ENCODE data around the gene FXYD6.

DNA sequence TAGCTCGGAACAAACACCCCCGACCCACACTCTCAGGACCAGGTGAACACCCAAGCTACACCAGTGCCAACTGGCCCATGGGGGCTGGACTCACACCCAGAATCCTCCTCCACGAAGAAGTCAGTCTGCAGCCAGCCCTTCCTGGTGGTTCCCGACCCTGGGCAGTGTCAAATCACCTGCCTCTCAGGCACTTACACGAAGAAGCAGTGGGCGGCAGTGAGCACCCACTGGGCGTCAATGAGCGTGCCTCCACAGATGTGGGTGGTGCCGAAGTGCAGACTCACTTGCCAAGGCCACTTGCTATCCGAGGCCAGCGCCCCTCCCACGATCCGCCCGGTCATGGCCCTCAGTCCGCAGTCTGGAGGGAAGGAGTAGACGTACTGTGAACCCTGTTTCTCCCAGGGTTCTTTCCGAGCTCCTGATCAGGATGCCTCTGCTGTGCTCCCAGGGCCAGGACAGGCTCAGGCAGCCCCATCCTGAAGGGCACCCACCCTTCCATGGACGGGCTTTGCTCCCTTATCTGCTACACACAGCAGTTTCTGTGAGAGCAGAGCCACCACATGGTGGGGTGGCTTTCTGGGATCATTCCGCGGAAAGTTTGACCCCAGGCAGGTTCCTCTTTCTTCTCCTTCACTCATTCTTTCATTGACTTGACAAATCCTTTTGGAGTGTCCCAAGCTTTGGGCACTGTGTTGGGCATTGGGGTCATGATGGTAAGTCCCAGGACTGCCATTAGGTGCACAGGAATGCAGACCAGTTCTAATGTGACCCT is 33.3 kb upstream of the FXYD6 start:
- TF ChIP-seq, protein P1, sequence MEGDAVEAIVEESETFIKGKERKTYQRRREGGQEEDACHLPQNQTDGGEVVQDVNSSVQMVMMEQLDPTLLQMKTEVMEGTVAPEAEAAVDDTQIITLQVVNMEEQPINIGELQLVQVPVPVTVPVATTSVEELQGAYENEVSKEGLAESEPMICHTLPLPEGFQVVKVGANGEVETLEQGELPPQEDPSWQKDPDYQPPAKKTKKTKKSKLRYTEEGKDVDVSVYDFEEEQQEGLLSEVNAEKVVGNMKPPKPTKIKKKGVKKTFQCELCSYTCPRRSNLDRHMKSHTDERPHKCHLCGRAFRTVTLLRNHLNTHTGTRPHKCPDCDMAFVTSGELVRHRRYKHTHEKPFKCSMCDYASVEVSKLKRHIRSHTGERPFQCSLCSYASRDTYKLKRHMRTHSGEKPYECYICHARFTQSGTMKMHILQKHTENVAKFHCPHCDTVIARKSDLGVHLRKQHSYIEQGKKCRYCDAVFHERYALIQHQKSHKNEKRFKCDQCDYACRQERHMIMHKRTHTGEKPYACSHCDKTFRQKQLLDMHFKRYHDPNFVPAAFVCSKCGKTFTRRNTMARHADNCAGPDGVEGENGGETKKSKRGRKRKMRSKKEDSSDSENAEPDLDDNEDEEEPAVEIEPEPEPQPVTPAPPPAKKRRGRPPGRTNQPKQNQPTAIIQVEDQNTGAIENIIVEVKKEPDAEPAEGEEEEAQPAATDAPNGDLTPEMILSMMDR (IDR thresholded peaks at IDR 0.05) = no peak
- TF ChIP-seq RCOR1 (IDR thresholded peaks at IDR 0.05; ENCODE audit: low read length) (no peak), YY1 (IDR thresholded peaks at IDR 0.05; ENCODE audit: low read depth) (no peak), TAF1 (IDR thresholded peaks at IDR 0.05; ENCODE audit: borderline replicate concordance, low read depth, low read length) (no peak), RFX5 (IDR thresholded peaks at IDR 0.05; ENCODE audit: low read length) (no peak), POLR2AphosphoS5 (IDR thresholded peaks at IDR 0.05; ENCODE audit: low read depth, low read length) (no peak), CHD2 (IDR thresholded peaks at IDR 0.05; ENCODE audit: low read length, partially characterized antibody) (no peak), EZH2phosphoT487 (IDR thresholded peaks at IDR 0.05; ENCODE audit: borderline replicate concordance, low read depth) (no peak)
- TF ChIP-seq, protein P2, sequence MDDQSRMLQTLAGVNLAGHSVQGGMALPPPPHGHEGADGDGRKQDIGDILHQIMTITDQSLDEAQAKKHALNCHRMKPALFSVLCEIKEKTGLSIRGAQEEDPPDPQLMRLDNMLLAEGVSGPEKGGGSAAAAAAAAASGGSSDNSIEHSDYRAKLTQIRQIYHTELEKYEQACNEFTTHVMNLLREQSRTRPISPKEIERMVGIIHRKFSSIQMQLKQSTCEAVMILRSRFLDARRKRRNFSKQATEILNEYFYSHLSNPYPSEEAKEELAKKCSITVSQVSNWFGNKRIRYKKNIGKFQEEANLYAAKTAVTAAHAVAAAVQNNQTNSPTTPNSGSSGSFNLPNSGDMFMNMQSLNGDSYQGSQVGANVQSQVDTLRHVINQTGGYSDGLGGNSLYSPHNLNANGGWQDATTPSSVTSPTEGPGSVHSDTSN (IDR thresholded peaks at IDR 0.05) = no peak
- TF ChIP-seq, protein P3, sequence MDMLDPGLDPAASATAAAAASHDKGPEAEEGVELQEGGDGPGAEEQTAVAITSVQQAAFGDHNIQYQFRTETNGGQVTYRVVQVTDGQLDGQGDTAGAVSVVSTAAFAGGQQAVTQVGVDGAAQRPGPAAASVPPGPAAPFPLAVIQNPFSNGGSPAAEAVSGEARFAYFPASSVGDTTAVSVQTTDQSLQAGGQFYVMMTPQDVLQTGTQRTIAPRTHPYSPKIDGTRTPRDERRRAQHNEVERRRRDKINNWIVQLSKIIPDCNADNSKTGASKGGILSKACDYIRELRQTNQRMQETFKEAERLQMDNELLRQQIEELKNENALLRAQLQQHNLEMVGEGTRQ (IDR thresholded peaks at IDR 0.05; ENCODE audit: borderline replicate concordance, low read depth, low read length) = no peak
- TF ChIP-seq, protein P4, sequence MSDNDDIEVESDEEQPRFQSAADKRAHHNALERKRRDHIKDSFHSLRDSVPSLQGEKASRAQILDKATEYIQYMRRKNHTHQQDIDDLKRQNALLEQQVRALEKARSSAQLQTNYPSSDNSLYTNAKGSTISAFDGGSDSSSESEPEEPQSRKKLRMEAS (IDR thresholded peaks at IDR 0.05; ENCODE audit: low read depth) = no peak
